Hippocampal formation (tissue), 2 donors: Measurements from ENCODE around the gene USP28.
"Not testable (repeated sequence)": the region's sequence is repeated elsewhere in the genome, so short reads cannot be mapped to it uniquely, and the experiment has no call there.

ENCODE experiments used
- DNase-seq, 2 donors: peaks; one replicate each; lab custom pipeline; 2025; lab: John Stamatoyannopoulos, UW

Gene USP28

GRCh38 chr11:113773416-113774173, 101.8 kb downstream of the USP28 start, which contains the start of gene ZW10:
Gene ZW10 (minus strand): TSS chr11:113773692. CDS start chr11:113773666, 26 bp downstream.
- peak; percentile 95 to 96 for DNase-seq

DNA sequence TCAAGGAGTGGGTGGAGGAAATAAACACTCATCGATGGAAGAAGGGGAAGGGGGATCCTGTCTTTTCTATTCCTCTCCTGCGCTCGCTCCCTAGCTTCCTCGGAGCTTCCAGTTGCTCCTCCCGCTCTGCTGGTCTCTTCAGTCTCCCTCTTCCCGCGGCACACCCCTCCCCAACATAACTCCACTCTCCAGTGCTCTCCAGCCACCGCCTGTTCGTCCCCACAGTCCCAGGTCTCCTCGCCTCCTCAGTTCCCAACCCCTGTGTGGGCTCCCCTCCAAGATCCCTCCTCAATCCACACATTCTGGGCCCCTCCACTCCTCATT, 102.3 kb downstream of the USP28 start:
- DNase-seq = no peak

GRCh38 chr11:113771964-113772363, 103.4 kb downstream of the USP28 start:
- DNase-seq = no peak

GRCh38 chr11:113764527-113765219, 110.7 kb downstream of the USP28 start:
- DNase-seq = no peak

- not testable (repeated sequence) for DNase-seq
These were observed 112.3 kb downstream of the USP28 start for GRCh38 chr11:113763040-113763439.

DNA sequence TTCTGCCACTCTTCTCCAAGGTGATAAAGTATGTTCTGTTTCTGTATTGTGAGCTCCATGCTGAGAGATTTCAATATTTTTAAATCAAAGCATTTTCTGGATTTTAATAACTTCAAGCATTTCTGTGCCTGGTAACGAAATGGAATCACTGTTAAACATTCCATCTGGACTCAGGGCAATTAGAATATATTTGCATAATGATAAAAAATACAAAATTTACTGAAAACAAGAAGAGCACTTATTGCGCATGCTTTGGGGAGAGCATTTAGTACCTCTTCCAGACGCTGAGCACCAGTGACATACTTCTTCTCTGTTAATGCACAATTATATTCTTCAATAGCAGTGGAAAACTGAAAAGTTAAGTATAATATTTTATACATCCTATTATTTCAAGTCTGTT, 115.1 kb downstream of the USP28 start:
- no peak for DNase-seq

DNA sequence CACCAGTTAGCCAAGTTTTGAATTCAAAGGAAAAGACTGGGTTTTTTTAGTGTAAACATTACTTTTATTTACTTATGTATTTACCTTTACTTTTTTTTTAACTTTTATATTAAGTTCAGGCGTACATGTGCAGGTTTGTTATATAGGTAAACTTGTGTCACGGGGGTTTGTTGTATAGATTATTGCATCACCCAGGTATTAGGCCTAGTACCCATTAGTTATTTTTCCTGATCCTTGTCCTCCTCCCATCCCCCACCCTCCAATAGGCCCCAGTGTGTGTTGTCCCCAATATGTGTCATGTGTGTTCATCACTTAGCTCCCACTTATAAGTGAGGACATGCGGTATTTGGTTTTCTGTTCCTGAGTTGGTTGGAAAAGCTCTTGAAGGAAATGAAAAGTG, 122.4 kb downstream of the USP28 start:
- no peak for DNase-seq
